Renal cortex interstitium (tissue), 11 donors: ENCODE measurements around the gene ARID5B. TPM values are rescaled to one million over a fixed set of nuclear protein-coding genes. Genes with fewer than 3 reads are reported as not detected.

ENCODE experiments used
- DNase-seq, 11 donors: peaks; one replicate each; pipeline ENCODE4 v3.0.0-alpha.2; 2013; ENCODE audit warnings: low read depth in 9 of 11, low spot score in 4 of 11; ENCODE audit errors: extremely low read depth in 1 of 11
- polyA plus RNA-seq, 3 donors: library from polyadenylated mRNA; unstranded; fragments of 120-200 nt; gene quantifications; one replicate each; pipeline ENCODE4 v1.2.1, GENCODE V29; 2013; ENCODE audit not compliant: insufficient read length in 3 of 3

Gene ARID5B
- polyA plus RNA-seq, 3 donors = 45.5 to 70.4 (median 54.9) TPM

GRCh38 chr10:62048919-62049623 lies 147.6 kb downstream of the ARID5B start:
- DNase-seq = peak in 10 of 11 donors; percentile 78 to 93 (median 88)

GRCh38 chr10:62049624-62050345 lies 148.3 kb downstream of the ARID5B start:
- no peak for DNase-seq

GRCh38 chr10:62050346-62050892 lies 148.9 kb downstream of the ARID5B start:
- DNase-seq = no peak

GRCh38 chr10:62050893-62051433 lies 149.5 kb downstream of the ARID5B start:
- DNase-seq = peak in 1 of 11 donors; percentile 65

GRCh38 chr10:62052276-62052675 lies 150.8 kb downstream of the ARID5B start:
- no peak for DNase-seq

- DNase-seq = no peak
These were observed 152.4 kb downstream of the ARID5B start for GRCh38 chr10:62053860-62054259.

- DNase-seq = no peak
These were observed 152.9 kb downstream of the ARID5B start for GRCh38 chr10:62054408-62054807.

- no peak for DNase-seq
These were observed 153.3 kb downstream of the ARID5B start for GRCh38 chr10:62054830-62055229.

- DNase-seq = no peak
These were observed 154.7 kb downstream of the ARID5B start for GRCh38 chr10:62056219-62056618.

GRCh38 chr10:62056698-62057097 lies 155.2 kb downstream of the ARID5B start:
- DNase-seq = no peak

GRCh38 chr10:62057359-62057758 lies 155.9 kb downstream of the ARID5B start:
- no peak for DNase-seq

GRCh38 chr10:62057850-62058249 lies 156.4 kb downstream of the ARID5B start:
- DNase-seq = no peak

- DNase-seq = no peak
These were observed 157.0 kb downstream of the ARID5B start for GRCh38 chr10:62058476-62058875.

- DNase-seq = no peak
These were observed 157.4 kb downstream of the ARID5B start for GRCh38 chr10:62058896-62059216.

GRCh38 chr10:62059217-62059920 lies 157.9 kb downstream of the ARID5B start:
- no peak for DNase-seq

- DNase-seq = no peak
These were observed 160.5 kb downstream of the ARID5B start for GRCh38 chr10:62062028-62062427.

GRCh38 chr10:62062752-62063512 lies 161.4 kb downstream of the ARID5B start:
- DNase-seq = no peak

GRCh38 chr10:62063795-62064472 lies 162.4 kb downstream of the ARID5B start:
- DNase-seq = no peak
